ENCODE measurements around the gene PACC1.
"Not testable (repeated sequence)": the region's sequence is repeated elsewhere in the genome, so short reads cannot be mapped to it uniquely, and the experiment has no call there.

Gene PACC1

GRCh38 chr1:212395678-212396437 is 18.8 kb downstream of the PACC1 start:
- DNase-seq = not testable (repeated sequence)

GRCh38 chr1:212388985-212389716 is 25.5 kb downstream of the PACC1 start:
- DNase-seq = no peak

- no peak for DNase-seq
Measured at GRCh38 chr1:212386029-212386428, 28.7 kb downstream of the PACC1 start.

- DNase-seq = no peak
Measured at GRCh38 chr1:212381397-212382035, 33.2 kb downstream of the PACC1 start.

GRCh38 chr1:212379366-212379765 is 35.3 kb downstream of the PACC1 start:
- no peak for DNase-seq

- no peak for DNase-seq
Measured at GRCh38 chr1:212377644-212378043, 37.0 kb downstream of the PACC1 start.

- no peak for DNase-seq
Measured at GRCh38 chr1:212375986-212376385, 38.7 kb downstream of the PACC1 start.

- peak; percentile 85 for DNase-seq
Measured at GRCh38 chr1:212368073-212368484, 46.6 kb downstream of the PACC1 start.

- no peak for DNase-seq
Measured at GRCh38 chr1:212367474-212368072, 47.1 kb downstream of the PACC1 start.

- DNase-seq = no peak
Measured at GRCh38 chr1:212366901-212367300, 47.8 kb downstream of the PACC1 start.

GRCh38 chr1:212364985-212365384 is 49.7 kb downstream of the PACC1 start:
- no peak for DNase-seq

- no peak for DNase-seq
Measured at GRCh38 chr1:212359794-212360479, 54.7 kb downstream of the PACC1 start.

- no peak for DNase-seq
Measured at GRCh38 chr1:212355230-212355969, 59.3 kb downstream of the PACC1 start.

- no peak for DNase-seq
Measured at GRCh38 chr1:212354464-212354863, 60.2 kb downstream of the PACC1 start.

GRCh38 chr1:212353181-212353580 is 61.5 kb downstream of the PACC1 start:
- peak; percentile 43 for DNase-seq

- DNase-seq = peak; percentile 88
Measured at GRCh38 chr1:212351588-212352362, 62.9 kb downstream of the PACC1 start.

- no peak for DNase-seq
Measured at GRCh38 chr1:212346601-212347000, 68.1 kb downstream of the PACC1 start.

- DNase-seq = no peak
Measured at GRCh38 chr1:212344905-212345304, 69.8 kb downstream of the PACC1 start.

- DNase-seq = no peak
Measured at GRCh38 chr1:212341090-212341489, 73.6 kb downstream of the PACC1 start.

- DNase-seq = no peak
Measured at GRCh38 chr1:212329105-212329504, 85.6 kb downstream of the PACC1 start.

- DNase-seq = no peak
Measured at GRCh38 chr1:212328248-212328647, 86.4 kb downstream of the PACC1 start.
